Measurements from ENCODE around the gene CCDC24. TPM values are rescaled to one million over a fixed set of nuclear protein-coding genes. Genes with fewer than 3 reads are reported as not detected.

CCDC24 gene
- total RNA-seq, 1 experiment from 2014 or later, result 11.8 TPM

DNA sequence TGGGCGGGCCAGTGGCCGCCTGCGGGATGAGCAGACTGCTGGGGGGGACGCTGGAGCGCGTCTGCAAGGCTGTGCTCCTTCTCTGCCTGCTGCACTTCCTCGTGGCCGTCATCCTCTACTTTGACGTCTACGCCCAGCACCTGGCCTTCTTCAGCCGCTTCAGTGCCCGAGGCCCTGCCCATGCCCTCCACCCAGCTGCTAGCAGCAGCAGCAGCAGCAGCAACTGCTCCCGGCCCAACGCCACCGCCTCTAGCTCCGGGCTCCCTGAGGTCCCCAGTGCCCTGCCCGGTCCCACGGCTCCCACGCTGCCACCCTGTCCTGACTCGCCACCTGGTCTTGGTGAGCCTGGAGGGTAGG lies 10.3 kb upstream of the CCDC24 start:
- H2BK120ac ChIP-seq (ENCODE audit: low read depth, low read length, poor library complexity, severe bottlenecking), result no peak overlapping the region
- peak overlapping the region in 1 of 2 experiments; percentile 89; a peak in 1 of 5 replicates for H3K4me3 Mint-ChIP-seq

More for the DNA sequence above, 10.3 kb upstream of the CCDC24 start:
- Mint-ChIP-seq H3K4me1 (peaks cover 20 to 27% of the 10 kb centered on the region in 2 experiments), H3K36me3 (ENCODE audit: insufficient read depth in 1 of 3, low read depth in 3 of 3) (peaks cover 31 to 63% (median 62%) of the 10 kb centered on the region in 3 experiments; a peak in 6 of 7 replicates), H3K9me3 (no peaks in the 10 kb centered on the region; a peak in 1 of 5 replicates), H3K27me3 (ENCODE audit: low read depth) (no peaks in the 10 kb centered on the region), H3K27ac (no peak overlapping the region)
- no peak overlapping the region for H3K9ac ChIP-seq (ENCODE audit: extremely low read depth, insufficient read length, low read length)
- no peak overlapping the region for H2BK15ac ChIP-seq (ENCODE audit: low read depth, low read length)
- H3K56ac ChIP-seq (ENCODE audit: insufficient read length, low read depth, low read length), result no peak overlapping the region
- no peak overlapping the region for H3K18ac ChIP-seq (ENCODE audit: insufficient read length, low read depth, low read length)
- no peak overlapping the region for H3T11ph ChIP-seq (ENCODE audit: low read length)
- no peaks in the 10 kb centered on the region for H4K20me1 ChIP-seq (ENCODE audit: control insufficient read depth, insufficient read depth, insufficient read length)
- peaks cover 3% of the 10 kb centered on the region; the same call in 1 of the 2 replicates for H3K4me1 ChIP-seq (ENCODE audit: insufficient read depth, low read length)
- H3K79me1 ChIP-seq (ENCODE audit: insufficient read depth, low read depth, low read length, poor library complexity, severe bottlenecking), result no peaks in the 10 kb centered on the region
- no peaks in the 10 kb centered on the region for H3K27me3 ChIP-seq (ENCODE audit: insufficient read depth, low read length)
- H2BK12ac ChIP-seq (ENCODE audit: insufficient read length, low read depth, low read length), result no peak overlapping the region
- H3K23ac ChIP-seq (ENCODE audit: insufficient read length, low read depth, low read length), result no peak overlapping the region
- no peak overlapping the region for H3K4me2 ChIP-seq (ENCODE audit: insufficient read depth, insufficient read length, low read length)
- peaks cover 10% of the 10 kb centered on the region for H3K23me2 ChIP-seq (ENCODE audit: insufficient read length, low read depth, low read length, poor library complexity, severe bottlenecking)
- H3K14ac ChIP-seq (ENCODE audit: insufficient read depth, low read length), result no peak overlapping the region
- H3K9me3 ChIP-seq (ENCODE audit: control insufficient read depth, low read depth, low read length), result no peaks in the 10 kb centered on the region
- no peak overlapping the region for H2BK20ac ChIP-seq (ENCODE audit: low read depth, low read length, poor library complexity, severe bottlenecking)
- no CpG with 5 or more reads among the region's 20 CpGs for WGBS (ENCODE audit: extremely low coverage, insufficient read length, low lambda C conversion rate)
- no peak overlapping the region for H3K27ac ChIP-seq (ENCODE audit: insufficient read length, low read depth, low read length)
- no peak for DNase-seq
- H2AFZ ChIP-seq (ENCODE audit: low read length), result no peak overlapping the region
- TF ChIP-seq, protein P1, sequence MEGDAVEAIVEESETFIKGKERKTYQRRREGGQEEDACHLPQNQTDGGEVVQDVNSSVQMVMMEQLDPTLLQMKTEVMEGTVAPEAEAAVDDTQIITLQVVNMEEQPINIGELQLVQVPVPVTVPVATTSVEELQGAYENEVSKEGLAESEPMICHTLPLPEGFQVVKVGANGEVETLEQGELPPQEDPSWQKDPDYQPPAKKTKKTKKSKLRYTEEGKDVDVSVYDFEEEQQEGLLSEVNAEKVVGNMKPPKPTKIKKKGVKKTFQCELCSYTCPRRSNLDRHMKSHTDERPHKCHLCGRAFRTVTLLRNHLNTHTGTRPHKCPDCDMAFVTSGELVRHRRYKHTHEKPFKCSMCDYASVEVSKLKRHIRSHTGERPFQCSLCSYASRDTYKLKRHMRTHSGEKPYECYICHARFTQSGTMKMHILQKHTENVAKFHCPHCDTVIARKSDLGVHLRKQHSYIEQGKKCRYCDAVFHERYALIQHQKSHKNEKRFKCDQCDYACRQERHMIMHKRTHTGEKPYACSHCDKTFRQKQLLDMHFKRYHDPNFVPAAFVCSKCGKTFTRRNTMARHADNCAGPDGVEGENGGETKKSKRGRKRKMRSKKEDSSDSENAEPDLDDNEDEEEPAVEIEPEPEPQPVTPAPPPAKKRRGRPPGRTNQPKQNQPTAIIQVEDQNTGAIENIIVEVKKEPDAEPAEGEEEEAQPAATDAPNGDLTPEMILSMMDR (conservative IDR thresholded peaks at IDR 0.05), result no peak
- no peak overlapping the region for H4K91ac ChIP-seq (ENCODE audit: insufficient read length, low read depth, low read length)
- H2AK5ac ChIP-seq (ENCODE audit: insufficient read length, low read length), result no peak overlapping the region
- no peak overlapping the region for H3K4ac ChIP-seq (ENCODE audit: low read depth, low read length)
- peaks cover 2% of the 10 kb centered on the region; the same call in 1 of the 2 replicates for H3K79me2 ChIP-seq (ENCODE audit: insufficient read depth, low read length)
- H4K8ac ChIP-seq (replicated peaks; ENCODE audit: insufficient read length, low read depth, low read length), result no peak overlapping the region
- H2BK5ac ChIP-seq (ENCODE audit: insufficient read length, low read length), result no peak overlapping the region
- no peak overlapping the region for H4K5ac ChIP-seq (ENCODE audit: insufficient read length, low read depth, low read length)

Data from H9 (cell line).